Neural progenitor cell (in vitro differentiated cells): ENCODE data around the gene CCDC134.

Experiments used
- EZH2 ChIP-seq: fragments of 200-600 bp; sonication (generic); IDR thresholded peaks from 2 replicates; pipeline ENCODE4 v1.6.1; 2017; ENCODE audit warnings: antibody characterized with exemption, mild to moderate bottlenecking, moderate library complexity
- TF ChIP-seq, protein P1 (sequence below): fragments of 200-600 bp; sonication (generic); IDR thresholded peaks from 2 replicates; pipeline ENCODE4 v1.5.1; 2017; ENCODE audit warnings: antibody characterized with exemption, mild to moderate bottlenecking

DNA sequence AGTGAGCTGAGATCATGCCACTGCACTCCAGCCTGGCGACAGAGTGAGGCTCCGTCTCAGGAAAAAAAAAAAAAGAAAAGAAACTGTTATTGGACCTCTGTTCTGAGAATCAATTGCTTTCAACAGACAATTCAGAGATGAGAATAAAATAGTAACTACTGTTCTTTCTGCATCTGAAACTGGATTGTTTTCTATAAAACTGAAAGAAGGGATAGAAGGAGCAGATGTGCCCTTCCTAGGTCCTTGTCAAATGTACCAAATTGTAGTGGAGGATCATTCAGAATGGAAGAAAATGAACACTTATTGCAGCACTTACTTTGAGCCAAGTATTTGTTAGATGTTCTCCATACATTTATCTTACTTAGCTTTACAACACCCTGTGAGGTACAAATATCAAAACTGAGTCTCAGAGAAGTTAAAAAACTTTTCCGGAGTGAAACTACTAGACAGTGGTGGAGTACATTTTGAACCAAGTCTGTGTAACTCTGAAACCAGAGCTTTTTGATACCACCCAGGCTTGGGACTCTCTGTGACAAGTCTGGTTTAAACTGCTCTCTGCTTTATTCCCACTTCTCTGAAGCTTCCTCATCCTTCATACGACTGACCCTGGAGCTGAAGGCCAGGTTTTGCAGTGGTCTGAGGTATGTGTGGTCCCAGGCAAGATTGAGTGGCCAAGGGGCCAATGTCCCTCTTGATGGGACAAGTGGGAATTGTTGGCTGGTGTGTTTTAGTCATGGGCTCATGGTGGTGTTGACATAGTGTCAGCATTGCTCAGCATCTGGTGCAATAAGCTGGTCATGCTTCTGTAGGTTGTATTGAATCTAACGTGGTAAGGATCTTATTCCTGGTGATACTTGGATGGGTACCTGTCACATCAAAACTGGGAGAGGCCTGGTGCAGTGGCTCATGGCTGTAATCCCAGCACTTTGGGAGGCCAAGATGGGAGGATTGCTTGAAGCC lies 48.2 kb upstream of the CCDC134 start:
- no peak for TF ChIP-seq EZH2
- TF ChIP-seq, protein P1, sequence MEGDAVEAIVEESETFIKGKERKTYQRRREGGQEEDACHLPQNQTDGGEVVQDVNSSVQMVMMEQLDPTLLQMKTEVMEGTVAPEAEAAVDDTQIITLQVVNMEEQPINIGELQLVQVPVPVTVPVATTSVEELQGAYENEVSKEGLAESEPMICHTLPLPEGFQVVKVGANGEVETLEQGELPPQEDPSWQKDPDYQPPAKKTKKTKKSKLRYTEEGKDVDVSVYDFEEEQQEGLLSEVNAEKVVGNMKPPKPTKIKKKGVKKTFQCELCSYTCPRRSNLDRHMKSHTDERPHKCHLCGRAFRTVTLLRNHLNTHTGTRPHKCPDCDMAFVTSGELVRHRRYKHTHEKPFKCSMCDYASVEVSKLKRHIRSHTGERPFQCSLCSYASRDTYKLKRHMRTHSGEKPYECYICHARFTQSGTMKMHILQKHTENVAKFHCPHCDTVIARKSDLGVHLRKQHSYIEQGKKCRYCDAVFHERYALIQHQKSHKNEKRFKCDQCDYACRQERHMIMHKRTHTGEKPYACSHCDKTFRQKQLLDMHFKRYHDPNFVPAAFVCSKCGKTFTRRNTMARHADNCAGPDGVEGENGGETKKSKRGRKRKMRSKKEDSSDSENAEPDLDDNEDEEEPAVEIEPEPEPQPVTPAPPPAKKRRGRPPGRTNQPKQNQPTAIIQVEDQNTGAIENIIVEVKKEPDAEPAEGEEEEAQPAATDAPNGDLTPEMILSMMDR = no peak
